ENCODE measurements around the gene SRCIN1. TPM values are rescaled to one million over a fixed set of nuclear protein-coding genes. Genes with fewer than 3 reads are reported as not detected.

SRCIN1 gene
- polyA plus RNA-seq, 1 experiment: not detected

- Histone ChIP-seq H3K4me3 (ENCODE audit: low read depth, low read length) (no peak overlapping the region), H3K27ac (ENCODE audit: low read depth, low read length) (no peak overlapping the region), H3K27me3 (ENCODE audit: control insufficient read depth, insufficient read depth, low read length) (peaks cover 54% of the 10 kb centered on the region), H3K9me3 (ENCODE audit: control insufficient read depth, insufficient read depth, low read length) (no peaks in the 10 kb centered on the region)
- ChIA-PET CTCF (interaction anchor here (0.5 to 4.2 kb wide), 2 partner anchors 26 to 59 kb away, joined by 3 to 16 read pairs; no protein-coding TSS in a partner anchor), POLR2A (no interaction called here)
- DNase-seq (ENCODE audit: low read depth, low spot score): no peak
- no peak for TF ChIP-seq CTCF (IDR thresholded peaks at IDR 0.05; ENCODE audit: low read depth, low read length)
Measured at GRCh38 chr17:38617074-38617860, 11.5 kb upstream of the SRCIN1 start.

- ChIA-PET CTCF (interaction anchor here (4.2 kb wide), 1 partner anchor 58 kb away, joined by 16 read pairs; no protein-coding TSS in a partner anchor), POLR2A (no interaction called here)
- no peak for TF ChIP-seq CTCF (IDR thresholded peaks at IDR 0.05; ENCODE audit: low read depth, low read length)
- Histone ChIP-seq H3K9me3 (ENCODE audit: control insufficient read depth, insufficient read depth, low read length) (peaks cover 6% of the 10 kb centered on the region; the same call in 1 of the 2 replicates), H3K27ac (ENCODE audit: low read depth, low read length) (no peak overlapping the region), H3K4me3 (ENCODE audit: low read depth, low read length) (no peak overlapping the region), H3K27me3 (ENCODE audit: control insufficient read depth, insufficient read depth, low read length) (peaks cover 57% of the 10 kb centered on the region)
- DNase-seq (ENCODE audit: low read depth, low spot score): no peak
Measured at GRCh38 chr17:38616361-38616760, 10.6 kb upstream of the SRCIN1 start.

- TF ChIP-seq CTCF (IDR thresholded peaks at IDR 0.05; ENCODE audit: low read depth, low read length): no peak
- Histone ChIP-seq H3K9me3 (ENCODE audit: control insufficient read depth, insufficient read depth, low read length) (peaks cover 6% of the 10 kb centered on the region; the same call in 1 of the 2 replicates), H3K27me3 (ENCODE audit: control insufficient read depth, insufficient read depth, low read length) (peaks cover 61% of the 10 kb centered on the region), H3K4me3 (ENCODE audit: low read depth, low read length) (no peak overlapping the region), H3K27ac (ENCODE audit: low read depth, low read length) (no peak overlapping the region)
- DNase-seq (ENCODE audit: low read depth, low spot score): no peak
- POLR2A ChIA-PET: no interaction called here
- CTCF ChIA-PET: interaction anchor here (0.8 kb wide), 1 partner anchor 56 kb away, joined by 3 read pairs; no protein-coding TSS in a partner anchor
Measured at GRCh38 chr17:38613981-38614779, 8.4 kb upstream of the SRCIN1 start.

- ChIA-PET CTCF (no interaction called here), POLR2A (no interaction called here)
- Histone ChIP-seq H3K27me3 (ENCODE audit: control insufficient read depth, insufficient read depth, low read length) (peaks cover 63% of the 10 kb centered on the region), H3K4me3 (ENCODE audit: low read depth, low read length) (no peak overlapping the region), H3K27ac (ENCODE audit: low read depth, low read length) (no peak overlapping the region), H3K9me3 (ENCODE audit: control insufficient read depth, insufficient read depth, low read length) (peaks cover 6% of the 10 kb centered on the region; the same call in 1 of the 2 replicates)
- DNase-seq (ENCODE audit: low read depth, low spot score): no peak
- no peak for TF ChIP-seq CTCF (IDR thresholded peaks at IDR 0.05; ENCODE audit: low read depth, low read length)
Measured at GRCh38 chr17:38613525-38613980, 7.8 kb upstream of the SRCIN1 start.

Measured in AG04450 (cell line).